Body of pancreas (tissue), 4 donors: Measurements from ENCODE around the gene OVCH1.

Experiments
- CTCF ChIP-seq, 7 experiments: fragments of 450-650 bp in 4 of 7; fragments of 200-600 bp in 3 of 7; sonication (generic) in 3 of 7; IDR thresholded peaks; one replicate each; pipeline ENCODE4 v1.5.1; 2016 to 2019; ENCODE audit warnings: antibody characterized with exemption in 7 of 7
- POLR2A ChIP-seq, 3 donors: fragments of 450-650 bp; IDR thresholded peaks; one replicate each; pipeline ENCODE4 v1.6.1; 2016; ENCODE audit warnings: antibody characterized with exemption in 3 of 3, mild to moderate bottlenecking in 2 of 3

- no peak for TF ChIP-seq CTCF (IDR thresholded peaks at IDR 0.05)
- TF ChIP-seq POLR2A (IDR thresholded peaks at IDR 0.05) = no peak
Measured at GRCh38 chr12:29463198-29463597, 34.3 kb downstream of the OVCH1 start.
